HG03457 (cell line): ENCODE measurements around the gene NUCB1.
"Not testable (repeated sequence)": the region's sequence is repeated elsewhere in the genome, so short reads cannot be mapped to it uniquely, and the experiment has no call there.

Experiments
- ATAC-seq: cut with Tn5 transposase; IDR thresholded peaks from one replicate; pipeline ENCODE4 v1.9.1; 2021; ENCODE audit warnings: moderate number of reproducible peaks; ENCODE audit not compliant: unreplicated experiment

Gene NUCB1

GRCh38 chr19:48905664-48906063 is 5.6 kb downstream of the NUCB1 start:
- no peak for ATAC-seq

GRCh38 chr19:48906324-48906723 is 6.2 kb downstream of the NUCB1 start:
- ATAC-seq = no peak

GRCh38 chr19:48907671-48908070 is 7.6 kb downstream of the NUCB1 start:
- ATAC-seq = no peak

GRCh38 chr19:48909424-48910077 is 9.4 kb downstream of the NUCB1 start:
- not testable (repeated sequence) for ATAC-seq

- no peak for ATAC-seq
Observed at GRCh38 chr19:48910803-48911202, 10.7 kb downstream of the NUCB1 start.

GRCh38 chr19:48913114-48913889 is 13.2 kb downstream of the NUCB1 start:
- ATAC-seq = no peak

- ATAC-seq = no peak
Observed at GRCh38 chr19:48914181-48914580, 14.1 kb downstream of the NUCB1 start.

- no peak for ATAC-seq
Observed at GRCh38 chr19:48915757-48916156, 15.6 kb downstream of the NUCB1 start.

GRCh38 chr19:48918071-48918470 is 18.0 kb downstream of the NUCB1 start:
- ATAC-seq = no peak

- ATAC-seq = no peak
Observed at GRCh38 chr19:48918801-48919247, 18.7 kb downstream of the NUCB1 start.

- ATAC-seq = not testable (repeated sequence)
Observed at GRCh38 chr19:48919271-48919670, 19.2 kb downstream of the NUCB1 start.

GRCh38 chr19:48920949-48921348 is 20.8 kb downstream of the NUCB1 start:
- ATAC-seq = no peak

- no peak for ATAC-seq
Observed at GRCh38 chr19:48921721-48922500, 21.8 kb downstream of the NUCB1 start.

- ATAC-seq = no peak
Observed at GRCh38 chr19:48922548-48923490, 22.7 kb downstream of the NUCB1 start.

- no peak for ATAC-seq
Observed at GRCh38 chr19:48925240-48925843, 25.2 kb downstream of the NUCB1 start.

GRCh38 chr19:48925890-48926289 is 25.8 kb downstream of the NUCB1 start:
- ATAC-seq = not testable (repeated sequence)

- ATAC-seq = no peak
Observed at GRCh38 chr19:48926909-48927308, 26.8 kb downstream of the NUCB1 start.

- not testable (repeated sequence) for ATAC-seq
Observed at GRCh38 chr19:48927692-48928091, 27.6 kb downstream of the NUCB1 start.

GRCh38 chr19:48928164-48929025 is 28.3 kb downstream of the NUCB1 start:
- no peak for ATAC-seq
